Measurements from ENCODE around the gene DDX1.
A peak's percentile ranks its signal among the peaks of the same experiment; 100 is the strongest.

Gene DDX1

GRCh38 chr2:15674637-15675455, 83.2 kb downstream of the DDX1 start:
- no peaks in the 10 kb centered on the region for H3K36me3 ChIP-seq (ENCODE audit: control insufficient read depth in 2 of 2, insufficient read depth in 1 of 2, low read length in 2 of 2)
- ChIA-PET CTCF (no interaction called here), POLR2A (no interaction called here)

GRCh38 chr2:15675456-15676195, 84.0 kb downstream of the DDX1 start:
- no peak overlapping the region for H3K27ac ChIP-seq (ENCODE audit: extremely low read depth, low read depth, low read length)
- peaks cover 2% of the 10 kb centered on the region; the same call in 1 of the 2 replicates for H3K4me1 ChIP-seq (ENCODE audit: control insufficient read depth, insufficient read depth, low read length)
- POLR2A ChIA-PET = no interaction called here
- no peaks in the 10 kb centered on the region for H3K9me3 ChIP-seq (ENCODE audit: control insufficient read depth, insufficient read depth, low read depth, low read length)
- CTCF ChIA-PET = no interaction called here
- H3K36me3 ChIP-seq (ENCODE audit: control insufficient read depth in 2 of 2, insufficient read depth in 1 of 2, low read length in 2 of 2) = no peaks in the 10 kb centered on the region
- no peak overlapping the region for H3K4me3 ChIP-seq (ENCODE audit: low read depth, low read length)
- TF ChIP-seq ZNF221 (tag by site-specific recombination; IDR thresholded peaks at IDR 0.05; ENCODE audit: borderline replicate concordance) (no peak), ZFP41 (tag by site-specific recombination; IDR thresholded peaks at IDR 0.05; ENCODE audit: borderline replicate concordance) (no peak), HOXA7 (CRISPR knock-in tag; IDR thresholded peaks at IDR 0.05; ENCODE audit: borderline replicate concordance) (no peak), ZNF138 (tag by site-specific recombination; IDR thresholded peaks at IDR 0.05; ENCODE audit: borderline replicate concordance) (no peak), ZNF561 (tag by site-specific recombination; IDR thresholded peaks at IDR 0.05; ENCODE audit: borderline replicate concordance) (no peak), WT1 (tag by site-specific recombination; IDR thresholded peaks at IDR 0.05) (no peak), ZNF660 (tag by site-specific recombination; IDR thresholded peaks at IDR 0.05) (no peak)

More at GRCh38 chr2:15674637-15675455, 83.2 kb downstream of the DDX1 start:
- Histone ChIP-seq H3K9me3 (ENCODE audit: control insufficient read depth, insufficient read depth, low read depth, low read length) (no peaks in the 10 kb centered on the region), H3K27ac (ENCODE audit: extremely low read depth, low read depth, low read length) (no peak overlapping the region), H3K4me1 (ENCODE audit: control insufficient read depth, insufficient read depth, low read length) (peaks cover 2% of the 10 kb centered on the region; the same call in 1 of the 2 replicates), H3K4me3 (ENCODE audit: low read depth, low read length) (no peak overlapping the region)
- TF ChIP-seq REST (tag by site-specific recombination; IDR thresholded peaks at IDR 0.05) = peak; percentile 64
- no peak for TF ChIP-seq ZNF266 (tag by site-specific recombination; IDR thresholded peaks at IDR 0.05; ENCODE audit: low read depth)
- TF ChIP-seq ZIC2 (tag by site-specific recombination; IDR thresholded peaks at IDR 0.05) = peak; percentile 14; the same call in 1 of the 2 replicates

GRCh38 chr2:15677141-15677843, 85.6 kb downstream of the DDX1 start:
- TF ChIP-seq ZNF280C (tag by site-specific recombination; IDR thresholded peaks at IDR 0.05) (no peak), GLIS1 (tag by site-specific recombination; IDR thresholded peaks at IDR 0.05) (peak; percentile 66), ZBTB10 (tag by site-specific recombination; IDR thresholded peaks at IDR 0.05) (no peak), ZNF335 (tag by site-specific recombination; conservative IDR thresholded peaks at IDR 0.05) (peak; percentile 48; the same call in 1 of the 2 replicates)
- Histone ChIP-seq H3K4me3 (ENCODE audit: low read depth, low read length) (no peak overlapping the region), H3K27ac (ENCODE audit: extremely low read depth, low read depth, low read length) (peak overlapping the region; percentile 47; the same call in 1 of the 2 replicates), H3K4me1 (ENCODE audit: control insufficient read depth, insufficient read depth, low read length) (peaks cover 2% of the 10 kb centered on the region; the same call in 1 of the 2 replicates), H3K9me3 (ENCODE audit: control insufficient read depth, insufficient read depth, low read depth, low read length) (no peaks in the 10 kb centered on the region), H3K36me3 (ENCODE audit: control insufficient read depth in 2 of 2, insufficient read depth in 1 of 2, low read length in 2 of 2) (no peaks in the 10 kb centered on the region)
- POLR2A ChIA-PET = interaction anchor here (0.6 to 0.9 kb wide), 2 partner anchors 54 to 57 kb away, joined by 3 read pairs; no protein-coding TSS in a partner anchor
- CTCF ChIA-PET = no interaction called here
